ENCODE measurements around the gene DPM2.

DNA sequence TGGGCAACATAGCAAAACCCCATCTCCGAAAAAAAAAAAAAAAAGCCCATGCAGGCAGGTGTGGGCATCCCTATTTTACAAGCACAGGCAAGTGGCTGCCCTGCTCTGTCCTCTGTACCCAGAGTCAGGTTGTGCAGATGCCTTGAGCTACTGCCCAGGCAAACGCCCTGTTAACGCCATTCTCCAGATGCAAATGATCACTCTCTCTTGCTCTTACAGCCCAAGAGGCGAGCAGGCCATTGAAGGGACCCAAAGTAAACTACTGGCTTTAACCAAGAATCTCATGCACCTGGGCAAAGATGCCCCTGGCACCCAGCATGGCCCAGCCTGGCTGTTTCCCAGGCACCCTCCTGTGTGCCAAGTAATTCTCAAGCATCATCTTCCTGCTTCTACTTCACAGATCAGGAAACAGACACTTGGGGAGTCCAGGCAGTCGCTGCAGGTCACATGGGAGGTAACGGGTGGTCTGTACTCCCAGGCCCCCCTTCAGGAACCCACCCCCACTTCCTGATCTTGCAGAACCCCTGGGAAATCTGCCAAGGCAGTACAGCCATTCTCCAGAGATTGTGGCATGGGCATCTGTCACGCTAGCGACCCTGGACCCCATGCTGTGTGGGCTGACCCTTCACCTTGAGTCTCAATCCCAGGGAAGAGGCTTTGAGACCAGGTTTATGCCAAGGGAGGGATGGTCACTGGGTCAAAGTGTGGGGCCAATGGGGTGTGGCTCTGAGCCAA is 28.9 kb upstream of the DPM2 start:
- TF ChIP-seq RAD21 (IDR thresholded peaks at IDR 0.05; ENCODE audit: low read depth): no peak
- no peak for TF ChIP-seq TAF1 (IDR thresholded peaks at IDR 0.05; ENCODE audit: low read depth)
- no peak for TF ChIP-seq EP300 (IDR thresholded peaks at IDR 0.05; ENCODE audit: borderline replicate concordance)
- TF ChIP-seq CEBPB (IDR thresholded peaks at IDR 0.05): no peak
- TF ChIP-seq CREB1 (IDR thresholded peaks at IDR 0.05; ENCODE audit: low read depth): no peak
- TF ChIP-seq EGR1 (IDR thresholded peaks at IDR 0.05): no peak
- TF ChIP-seq YY1 (IDR thresholded peaks at IDR 0.05; ENCODE audit: low read depth): no peak
- no peak for TF ChIP-seq FOXM1 (IDR thresholded peaks at IDR 0.05; ENCODE audit: borderline replicate concordance, low read depth)
- TF ChIP-seq TCF12 (IDR thresholded peaks at IDR 0.05; ENCODE audit: low read depth): no peak
- TF ChIP-seq, protein P1, sequence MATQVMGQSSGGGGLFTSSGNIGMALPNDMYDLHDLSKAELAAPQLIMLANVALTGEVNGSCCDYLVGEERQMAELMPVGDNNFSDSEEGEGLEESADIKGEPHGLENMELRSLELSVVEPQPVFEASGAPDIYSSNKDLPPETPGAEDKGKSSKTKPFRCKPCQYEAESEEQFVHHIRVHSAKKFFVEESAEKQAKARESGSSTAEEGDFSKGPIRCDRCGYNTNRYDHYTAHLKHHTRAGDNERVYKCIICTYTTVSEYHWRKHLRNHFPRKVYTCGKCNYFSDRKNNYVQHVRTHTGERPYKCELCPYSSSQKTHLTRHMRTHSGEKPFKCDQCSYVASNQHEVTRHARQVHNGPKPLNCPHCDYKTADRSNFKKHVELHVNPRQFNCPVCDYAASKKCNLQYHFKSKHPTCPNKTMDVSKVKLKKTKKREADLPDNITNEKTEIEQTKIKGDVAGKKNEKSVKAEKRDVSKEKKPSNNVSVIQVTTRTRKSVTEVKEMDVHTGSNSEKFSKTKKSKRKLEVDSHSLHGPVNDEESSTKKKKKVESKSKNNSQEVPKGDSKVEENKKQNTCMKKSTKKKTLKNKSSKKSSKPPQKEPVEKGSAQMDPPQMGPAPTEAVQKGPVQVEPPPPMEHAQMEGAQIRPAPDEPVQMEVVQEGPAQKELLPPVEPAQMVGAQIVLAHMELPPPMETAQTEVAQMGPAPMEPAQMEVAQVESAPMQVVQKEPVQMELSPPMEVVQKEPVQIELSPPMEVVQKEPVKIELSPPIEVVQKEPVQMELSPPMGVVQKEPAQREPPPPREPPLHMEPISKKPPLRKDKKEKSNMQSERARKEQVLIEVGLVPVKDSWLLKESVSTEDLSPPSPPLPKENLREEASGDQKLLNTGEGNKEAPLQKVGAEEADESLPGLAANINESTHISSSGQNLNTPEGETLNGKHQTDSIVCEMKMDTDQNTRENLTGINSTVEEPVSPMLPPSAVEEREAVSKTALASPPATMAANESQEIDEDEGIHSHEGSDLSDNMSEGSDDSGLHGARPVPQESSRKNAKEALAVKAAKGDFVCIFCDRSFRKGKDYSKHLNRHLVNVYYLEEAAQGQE (IDR thresholded peaks at IDR 0.05; ENCODE audit: low read depth): no peak
- no peak for TF ChIP-seq ZBTB7A (IDR thresholded peaks at IDR 0.05; ENCODE audit: low read depth)
